Fibroblast of lung (primary cell): ENCODE measurements around the gene KCTD6.

ENCODE experiments used
- EZH2 ChIP-seq: IDR thresholded peaks from 2 replicates; pipeline ENCODE4 v1.5.1; 2012; ENCODE audit warnings: low read length, control low read depth, mild to moderate bottlenecking; ENCODE audit errors: missing control alignments
- TF ChIP-seq, protein P1 (sequence below), 2 donors: IDR thresholded peaks in 1 of 2; conservative IDR thresholded peaks in 1 of 2; 1 replicate in 1 of 2; 2 replicates in 1 of 2; pipeline ENCODE4 v1.5.1; 2011 to 2012; ENCODE audit warnings: low read length in 2 of 2, control low read depth in 1 of 2, inconsistent platforms in 1 of 2, low read depth in 1 of 2, mild to moderate bottlenecking in 1 of 2

DNA sequence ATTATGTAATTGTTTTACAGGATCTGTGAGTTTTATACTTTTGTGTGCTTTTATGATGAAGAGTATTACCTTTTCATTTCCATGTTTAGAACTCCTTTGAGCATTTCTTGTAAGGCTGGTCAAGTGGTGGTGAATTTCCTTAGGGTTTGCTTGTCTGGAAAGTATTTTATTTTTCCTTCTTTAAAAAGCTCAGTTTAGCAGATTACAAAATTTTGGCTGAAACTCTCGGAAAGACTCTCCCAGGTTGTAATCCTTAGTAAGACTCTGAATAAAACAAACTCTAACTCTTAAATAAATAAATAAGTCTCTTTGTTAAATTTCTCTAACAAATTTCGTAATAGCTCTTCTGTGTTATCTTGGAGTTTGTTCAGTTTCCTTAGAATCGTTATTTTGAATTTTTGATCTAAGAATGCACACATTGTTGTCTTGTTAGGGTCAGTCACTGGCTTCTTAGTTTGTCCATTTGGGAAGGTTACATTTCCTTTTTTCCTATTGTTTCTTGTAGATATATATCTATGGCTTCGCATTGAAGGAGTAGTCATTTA is 59.8 kb downstream of the KCTD6 start:
- TF ChIP-seq EZH2 = no peak
- TF ChIP-seq, protein P1, sequence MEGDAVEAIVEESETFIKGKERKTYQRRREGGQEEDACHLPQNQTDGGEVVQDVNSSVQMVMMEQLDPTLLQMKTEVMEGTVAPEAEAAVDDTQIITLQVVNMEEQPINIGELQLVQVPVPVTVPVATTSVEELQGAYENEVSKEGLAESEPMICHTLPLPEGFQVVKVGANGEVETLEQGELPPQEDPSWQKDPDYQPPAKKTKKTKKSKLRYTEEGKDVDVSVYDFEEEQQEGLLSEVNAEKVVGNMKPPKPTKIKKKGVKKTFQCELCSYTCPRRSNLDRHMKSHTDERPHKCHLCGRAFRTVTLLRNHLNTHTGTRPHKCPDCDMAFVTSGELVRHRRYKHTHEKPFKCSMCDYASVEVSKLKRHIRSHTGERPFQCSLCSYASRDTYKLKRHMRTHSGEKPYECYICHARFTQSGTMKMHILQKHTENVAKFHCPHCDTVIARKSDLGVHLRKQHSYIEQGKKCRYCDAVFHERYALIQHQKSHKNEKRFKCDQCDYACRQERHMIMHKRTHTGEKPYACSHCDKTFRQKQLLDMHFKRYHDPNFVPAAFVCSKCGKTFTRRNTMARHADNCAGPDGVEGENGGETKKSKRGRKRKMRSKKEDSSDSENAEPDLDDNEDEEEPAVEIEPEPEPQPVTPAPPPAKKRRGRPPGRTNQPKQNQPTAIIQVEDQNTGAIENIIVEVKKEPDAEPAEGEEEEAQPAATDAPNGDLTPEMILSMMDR (conservative IDR thresholded peaks at IDR 0.05 in 1 of 2, IDR thresholded peaks at IDR 0.05 in 1 of 2; ENCODE audit: low read depth in 1 of 2, low read length in 2 of 2) = no peak
